ENCODE results near the gene GRIK4.

GRIK4 gene

GRCh38 chr11:120712014-120712413 lies 200.5 kb downstream of the GRIK4 start:
- DNase-seq = no peak

- no peak for DNase-seq
Observed at GRCh38 chr11:120712881-120713280, 201.3 kb downstream of the GRIK4 start.

GRCh38 chr11:120713296-120713695 lies 201.7 kb downstream of the GRIK4 start:
- no peak for DNase-seq

GRCh38 chr11:120714438-120714837 lies 202.9 kb downstream of the GRIK4 start:
- DNase-seq = no peak

GRCh38 chr11:120715239-120715638 lies 203.7 kb downstream of the GRIK4 start:
- DNase-seq = no peak

GRCh38 chr11:120717042-120717441 lies 205.5 kb downstream of the GRIK4 start:
- no peak for DNase-seq

- DNase-seq = no peak
Observed at GRCh38 chr11:120717623-120718022, 206.1 kb downstream of the GRIK4 start.

- DNase-seq = no peak
Observed at GRCh38 chr11:120718171-120718570, 206.6 kb downstream of the GRIK4 start.

- no peak for DNase-seq
Observed at GRCh38 chr11:120719348-120719747, 207.8 kb downstream of the GRIK4 start.

GRCh38 chr11:120720760-120721159 lies 209.2 kb downstream of the GRIK4 start:
- DNase-seq = no peak

GRCh38 chr11:120722524-120722923 lies 211.0 kb downstream of the GRIK4 start:
- no peak for DNase-seq

GRCh38 chr11:120723751-120724150 lies 212.2 kb downstream of the GRIK4 start:
- DNase-seq = no peak

GRCh38 chr11:120727752-120728151 lies 216.2 kb downstream of the GRIK4 start:
- no peak for DNase-seq

GRCh38 chr11:120735035-120735434 lies 223.5 kb downstream of the GRIK4 start:
- DNase-seq = no peak

- DNase-seq = no peak
Observed at GRCh38 chr11:120738516-120739046, 227.0 kb downstream of the GRIK4 start.

GRCh38 chr11:120739780-120740179 lies 228.2 kb downstream of the GRIK4 start:
- no peak for DNase-seq

GRCh38 chr11:120740380-120740779 lies 228.8 kb downstream of the GRIK4 start:
- DNase-seq = no peak

- no peak for DNase-seq
Observed at GRCh38 chr11:120744016-120744994, 232.8 kb downstream of the GRIK4 start.

- no peak for DNase-seq
Observed at GRCh38 chr11:120746376-120746775, 234.8 kb downstream of the GRIK4 start.

GRCh38 chr11:120746836-120747609 lies 235.5 kb downstream of the GRIK4 start:
- DNase-seq = no peak

GRCh38 chr11:120747850-120748814 lies 236.6 kb downstream of the GRIK4 start:
- DNase-seq = no peak

- no peak for DNase-seq
Observed at GRCh38 chr11:120749395-120749794, 237.8 kb downstream of the GRIK4 start.
